ENCODE data around the gene PDE12. TPM values are rescaled to one million over a fixed set of nuclear protein-coding genes. Genes with fewer than 3 reads are reported as not detected.

Gene PDE12
- polyA plus RNA-seq, 1 of the 3 experiments (the other 2 are of a cell fraction) = 7.4 TPM

DNA sequence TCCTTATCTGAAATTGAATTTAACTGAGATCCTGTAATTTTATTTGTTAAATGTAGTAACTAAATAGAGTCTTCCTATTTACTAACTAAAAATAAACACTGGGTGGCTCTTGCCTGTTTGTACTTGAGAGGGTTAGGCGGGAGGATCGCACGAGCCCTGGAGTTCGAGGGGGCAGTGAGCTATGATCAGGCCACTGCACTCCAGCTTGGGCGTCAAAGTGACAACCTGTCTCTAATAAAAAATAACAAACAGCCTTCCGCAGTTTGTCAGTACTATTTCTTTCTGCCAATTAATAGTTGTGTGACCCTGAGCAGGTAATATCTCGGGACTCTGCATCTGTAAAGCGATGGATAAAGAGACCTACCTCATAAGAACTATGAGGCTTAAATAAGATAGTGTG, 768 bp upstream of the PDE12 start:
- no peak for TF ChIP-seq YY1 (IDR thresholded peaks at IDR 0.05; ENCODE audit: low read depth)
- TF ChIP-seq, protein P1, sequence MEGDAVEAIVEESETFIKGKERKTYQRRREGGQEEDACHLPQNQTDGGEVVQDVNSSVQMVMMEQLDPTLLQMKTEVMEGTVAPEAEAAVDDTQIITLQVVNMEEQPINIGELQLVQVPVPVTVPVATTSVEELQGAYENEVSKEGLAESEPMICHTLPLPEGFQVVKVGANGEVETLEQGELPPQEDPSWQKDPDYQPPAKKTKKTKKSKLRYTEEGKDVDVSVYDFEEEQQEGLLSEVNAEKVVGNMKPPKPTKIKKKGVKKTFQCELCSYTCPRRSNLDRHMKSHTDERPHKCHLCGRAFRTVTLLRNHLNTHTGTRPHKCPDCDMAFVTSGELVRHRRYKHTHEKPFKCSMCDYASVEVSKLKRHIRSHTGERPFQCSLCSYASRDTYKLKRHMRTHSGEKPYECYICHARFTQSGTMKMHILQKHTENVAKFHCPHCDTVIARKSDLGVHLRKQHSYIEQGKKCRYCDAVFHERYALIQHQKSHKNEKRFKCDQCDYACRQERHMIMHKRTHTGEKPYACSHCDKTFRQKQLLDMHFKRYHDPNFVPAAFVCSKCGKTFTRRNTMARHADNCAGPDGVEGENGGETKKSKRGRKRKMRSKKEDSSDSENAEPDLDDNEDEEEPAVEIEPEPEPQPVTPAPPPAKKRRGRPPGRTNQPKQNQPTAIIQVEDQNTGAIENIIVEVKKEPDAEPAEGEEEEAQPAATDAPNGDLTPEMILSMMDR (IDR thresholded peaks at IDR 0.05) = no peak
- TF ChIP-seq MEF2A (IDR thresholded peaks at IDR 0.05; ENCODE audit: borderline replicate concordance, low read depth) = no peak
- TF ChIP-seq FOSL2 (IDR thresholded peaks at IDR 0.05; ENCODE audit: borderline replicate concordance, low read depth) = no peak
- TF ChIP-seq PBX3 (IDR thresholded peaks at IDR 0.05) = no peak
- TF ChIP-seq TAF1 (IDR thresholded peaks at IDR 0.05; ENCODE audit: borderline replicate concordance, low read depth, low read length) = no peak
- TF ChIP-seq FOXJ3 (CRISPR knock-in tag; IDR thresholded peaks at IDR 0.05) = no peak
- no peak for TF ChIP-seq SIN3A (IDR thresholded peaks at IDR 0.05; ENCODE audit: borderline replicate concordance, low read depth, low read length)
- no peak for TF ChIP-seq GATA2 (CRISPR knock-in tag; IDR thresholded peaks at IDR 0.05)
- no peak for TF ChIP-seq MXI1 (IDR thresholded peaks at IDR 0.05; ENCODE audit: low read depth, low read length)
- TF ChIP-seq GABPA (IDR thresholded peaks at IDR 0.05; ENCODE audit: low read depth) = no peak
- no peak for TF ChIP-seq FOXM1 (IDR thresholded peaks at IDR 0.05; ENCODE audit: low read depth)
- TF ChIP-seq IRF3 (IDR thresholded peaks at IDR 0.05; ENCODE audit: low read depth, low read length) = no peak
- ChIA-PET POLR2A (interaction anchor here (0.6 to 2.9 kb wide), 5 partner anchors 11 to 297 kb away, joined by 3 to 19 read pairs (median 3); partner anchors contain the start of genes ARF4 and DNAH12), CTCF (interaction anchor here (1.5 to 1.8 kb wide), 2 partner anchors 42 to 455 kb away, joined by 5 read pairs; partner anchors contain the start of gene ARF4)
- Histone ChIP-seq H3K36me3 (replicated peaks in 1 of 2; ENCODE audit: control insufficient read depth in 1 of 2, insufficient read depth in 2 of 2, low read length in 1 of 2) (peaks cover 12 to 14% of the 10 kb centered on the region in 2 experiments), H3K9ac (peak overlapping the region; percentile 79), H3K27ac (ENCODE audit: low read depth in 2 of 2, low read length in 1 of 2) (peak overlapping the region; percentile 74 to 96), H4K20me1 (ENCODE audit: insufficient read depth) (peaks cover 9% of the 10 kb centered on the region; the same call in 1 of the 2 replicates), H3K9me2 (no peaks in the 10 kb centered on the region), H3K4me1 (ENCODE audit: control insufficient read depth in 1 of 2, insufficient read depth in 2 of 2, low read depth in 1 of 2, low read length in 1 of 2) (peaks cover 0 to 12% of the 10 kb centered on the region in 2 experiments; a peak in 2 of 4 replicates), H3K9me3 (no peaks in the 10 kb centered on the region), H3F3A (replicated peaks; ENCODE audit: insufficient read depth) (no peaks in the 10 kb centered on the region), H3K79me2 (ENCODE audit: insufficient read depth) (peaks cover 41% of the 10 kb centered on the region), H3K4me2 (peak overlapping the region; percentile 77), H3K27me3 (ENCODE audit: insufficient read depth) (no peaks in the 10 kb centered on the region), H3K4me3 (ENCODE audit: low read depth in 2 of 2, low read length in 1 of 2) (peak overlapping the region; percentile 81 to 88), H2AFZ (ENCODE audit: low read depth) (peak overlapping the region; percentile 95)
- WGBS (ENCODE audit: low lambda C conversion rate) = 46% methylated on average over 8 of the region's 8 CpGs
- peak; percentile 45 for DNase-seq
